Neural progenitor cell (in vitro differentiated cells): Measurements from ENCODE around the gene RSU1.

ENCODE experiments used
- EZH2 ChIP-seq: fragments of 200-600 bp; sonication (generic); IDR thresholded peaks from 2 replicates; pipeline ENCODE4 v1.6.1; 2017; ENCODE audit warnings: antibody characterized with exemption, mild to moderate bottlenecking, moderate library complexity
- EZH2phosphoT487 ChIP-seq: fragments of 200-600 bp; sonication (generic); IDR thresholded peaks from 2 replicates; pipeline ENCODE4 v1.6.1; 2017; ENCODE audit warnings: antibody characterized with exemption
- TF ChIP-seq, protein P1 (sequence below): fragments of 200-600 bp; sonication (generic); IDR thresholded peaks from 2 replicates; pipeline ENCODE4 v1.5.1; 2017; ENCODE audit warnings: antibody characterized with exemption, mild to moderate bottlenecking

GRCh38 chr10:16662923-16663322 is 154.3 kb downstream of the RSU1 start:
- TF ChIP-seq EZH2 (no peak), EZH2phosphoT487 (no peak)
- TF ChIP-seq, protein P1, sequence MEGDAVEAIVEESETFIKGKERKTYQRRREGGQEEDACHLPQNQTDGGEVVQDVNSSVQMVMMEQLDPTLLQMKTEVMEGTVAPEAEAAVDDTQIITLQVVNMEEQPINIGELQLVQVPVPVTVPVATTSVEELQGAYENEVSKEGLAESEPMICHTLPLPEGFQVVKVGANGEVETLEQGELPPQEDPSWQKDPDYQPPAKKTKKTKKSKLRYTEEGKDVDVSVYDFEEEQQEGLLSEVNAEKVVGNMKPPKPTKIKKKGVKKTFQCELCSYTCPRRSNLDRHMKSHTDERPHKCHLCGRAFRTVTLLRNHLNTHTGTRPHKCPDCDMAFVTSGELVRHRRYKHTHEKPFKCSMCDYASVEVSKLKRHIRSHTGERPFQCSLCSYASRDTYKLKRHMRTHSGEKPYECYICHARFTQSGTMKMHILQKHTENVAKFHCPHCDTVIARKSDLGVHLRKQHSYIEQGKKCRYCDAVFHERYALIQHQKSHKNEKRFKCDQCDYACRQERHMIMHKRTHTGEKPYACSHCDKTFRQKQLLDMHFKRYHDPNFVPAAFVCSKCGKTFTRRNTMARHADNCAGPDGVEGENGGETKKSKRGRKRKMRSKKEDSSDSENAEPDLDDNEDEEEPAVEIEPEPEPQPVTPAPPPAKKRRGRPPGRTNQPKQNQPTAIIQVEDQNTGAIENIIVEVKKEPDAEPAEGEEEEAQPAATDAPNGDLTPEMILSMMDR, result no peak
